Measurements from ENCODE around the gene CYBC1.

The CYBC1 gene

DNA sequence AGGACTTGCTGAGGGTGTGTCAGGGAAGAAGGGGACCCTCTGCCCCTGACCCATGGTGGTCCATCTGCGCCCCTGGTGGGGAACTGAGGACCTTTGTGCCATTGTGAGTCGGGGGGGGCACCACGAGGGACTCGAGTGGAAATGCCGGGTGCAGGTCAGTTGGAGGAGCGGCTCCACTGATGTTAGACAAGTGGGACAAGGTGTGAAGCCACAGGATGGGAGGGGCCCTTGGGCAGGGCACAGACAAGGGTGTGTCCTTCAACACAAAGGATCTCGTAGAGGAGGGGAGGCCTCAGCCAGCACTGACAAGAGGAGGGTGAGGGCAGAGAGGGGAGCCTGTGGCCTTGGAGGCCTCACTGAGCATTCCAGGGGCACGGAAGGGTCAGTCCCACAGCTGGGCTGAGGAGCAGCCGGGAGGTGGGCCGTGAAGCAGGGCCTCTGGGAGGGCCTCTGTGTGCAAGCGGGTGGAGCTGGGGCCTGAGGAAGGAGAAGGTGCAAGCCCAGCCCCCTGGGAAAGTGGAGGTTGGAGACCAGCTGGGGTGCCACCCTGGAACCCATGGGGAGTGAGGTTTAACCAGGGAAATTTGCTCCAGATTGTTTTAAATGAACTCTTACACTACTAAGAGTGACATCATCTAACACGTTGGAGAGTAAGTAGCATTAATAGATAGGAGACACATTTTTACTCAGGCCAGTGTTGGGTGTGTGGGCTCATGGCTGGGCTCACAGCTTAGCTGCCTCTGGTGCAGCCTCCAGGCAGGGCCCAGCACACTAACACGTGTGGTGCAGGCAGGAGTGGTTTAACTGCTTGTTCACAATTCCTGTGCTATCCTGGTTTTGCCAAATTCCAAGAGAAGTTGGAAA is 35.9 kb upstream of the CYBC1 start:
- TF ChIP-seq, protein P1, sequence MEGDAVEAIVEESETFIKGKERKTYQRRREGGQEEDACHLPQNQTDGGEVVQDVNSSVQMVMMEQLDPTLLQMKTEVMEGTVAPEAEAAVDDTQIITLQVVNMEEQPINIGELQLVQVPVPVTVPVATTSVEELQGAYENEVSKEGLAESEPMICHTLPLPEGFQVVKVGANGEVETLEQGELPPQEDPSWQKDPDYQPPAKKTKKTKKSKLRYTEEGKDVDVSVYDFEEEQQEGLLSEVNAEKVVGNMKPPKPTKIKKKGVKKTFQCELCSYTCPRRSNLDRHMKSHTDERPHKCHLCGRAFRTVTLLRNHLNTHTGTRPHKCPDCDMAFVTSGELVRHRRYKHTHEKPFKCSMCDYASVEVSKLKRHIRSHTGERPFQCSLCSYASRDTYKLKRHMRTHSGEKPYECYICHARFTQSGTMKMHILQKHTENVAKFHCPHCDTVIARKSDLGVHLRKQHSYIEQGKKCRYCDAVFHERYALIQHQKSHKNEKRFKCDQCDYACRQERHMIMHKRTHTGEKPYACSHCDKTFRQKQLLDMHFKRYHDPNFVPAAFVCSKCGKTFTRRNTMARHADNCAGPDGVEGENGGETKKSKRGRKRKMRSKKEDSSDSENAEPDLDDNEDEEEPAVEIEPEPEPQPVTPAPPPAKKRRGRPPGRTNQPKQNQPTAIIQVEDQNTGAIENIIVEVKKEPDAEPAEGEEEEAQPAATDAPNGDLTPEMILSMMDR (IDR thresholded peaks at IDR 0.05; ENCODE audit: extremely low read depth, missing control alignments) = no peak

DNA sequence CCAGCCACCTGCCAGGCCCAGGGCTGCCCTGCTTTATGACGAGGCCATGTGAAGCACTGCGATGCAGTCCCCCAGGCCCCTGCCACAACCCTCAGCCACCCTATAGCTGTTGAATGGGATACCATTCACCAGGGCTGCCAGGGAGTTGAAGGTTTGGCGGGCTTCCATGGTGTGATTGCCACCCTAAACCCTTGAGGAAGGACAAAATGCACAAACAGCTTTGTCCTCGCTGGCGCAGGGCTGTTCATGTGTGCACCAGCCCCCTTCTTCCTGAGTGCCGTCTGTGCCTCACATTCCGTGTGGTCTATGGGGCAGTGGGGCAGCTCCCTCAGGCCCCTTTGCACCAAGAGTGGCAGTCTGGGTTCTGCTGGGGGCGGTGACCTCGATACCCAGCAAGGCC is 33.3 kb upstream of the CYBC1 start:
- TF ChIP-seq, protein P1 (IDR thresholded peaks at IDR 0.05; ENCODE audit: extremely low read depth, missing control alignments) = no peak
- DNase-seq (ENCODE audit: low spot score) = no peak

More for the DNA sequence above, 35.9 kb upstream of the CYBC1 start:
- no peak for DNase-seq (ENCODE audit: low spot score)

DNA sequence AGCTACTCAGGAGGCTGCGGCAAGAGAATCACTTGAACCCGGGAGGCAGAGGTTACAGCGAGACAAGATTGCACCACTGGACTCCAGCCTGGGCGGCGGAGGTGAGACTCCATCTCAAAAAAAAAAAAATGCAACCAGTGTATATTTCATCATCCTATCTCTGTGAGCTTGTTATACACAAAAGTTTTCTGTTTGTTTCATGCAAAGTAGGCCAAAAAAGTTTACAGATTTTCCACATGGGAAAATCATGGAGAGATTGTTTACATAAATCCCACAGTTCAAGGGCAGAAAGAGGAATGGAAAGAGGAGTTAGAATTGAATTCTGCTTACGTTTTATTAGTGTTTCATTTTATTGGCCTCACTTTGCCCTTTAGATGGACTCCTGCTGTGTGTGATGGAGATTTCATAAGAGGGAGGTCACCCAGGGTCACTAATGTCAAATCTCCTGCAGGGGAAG is 32.7 kb upstream of the CYBC1 start:
- DNase-seq (ENCODE audit: low spot score) = no peak
- TF ChIP-seq, protein P1 (IDR thresholded peaks at IDR 0.05; ENCODE audit: extremely low read depth, missing control alignments) = no peak

DNA sequence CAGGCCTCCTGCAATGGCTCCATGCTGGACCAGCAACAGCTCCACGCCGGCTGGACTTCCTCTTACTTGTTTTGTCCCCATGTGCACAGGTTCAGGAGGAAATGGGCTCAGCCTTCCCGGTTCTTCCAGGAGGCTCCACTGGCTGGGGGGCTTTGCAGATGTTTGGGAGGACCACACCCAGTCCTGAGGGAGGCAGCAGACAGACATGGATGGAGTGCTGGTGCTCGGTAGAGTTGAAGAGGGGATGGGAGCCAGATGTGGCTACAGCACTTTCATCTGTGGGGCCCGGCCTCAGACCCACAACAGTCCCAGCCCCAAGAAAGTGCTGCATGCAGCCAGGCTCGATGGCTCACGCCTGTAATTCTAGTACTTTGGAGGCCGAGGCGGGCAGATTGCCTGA is 29.8 kb upstream of the CYBC1 start:
- TF ChIP-seq, protein P1 (IDR thresholded peaks at IDR 0.05; ENCODE audit: extremely low read depth, missing control alignments) = no peak
- DNase-seq (ENCODE audit: low spot score) = no peak

DNA sequence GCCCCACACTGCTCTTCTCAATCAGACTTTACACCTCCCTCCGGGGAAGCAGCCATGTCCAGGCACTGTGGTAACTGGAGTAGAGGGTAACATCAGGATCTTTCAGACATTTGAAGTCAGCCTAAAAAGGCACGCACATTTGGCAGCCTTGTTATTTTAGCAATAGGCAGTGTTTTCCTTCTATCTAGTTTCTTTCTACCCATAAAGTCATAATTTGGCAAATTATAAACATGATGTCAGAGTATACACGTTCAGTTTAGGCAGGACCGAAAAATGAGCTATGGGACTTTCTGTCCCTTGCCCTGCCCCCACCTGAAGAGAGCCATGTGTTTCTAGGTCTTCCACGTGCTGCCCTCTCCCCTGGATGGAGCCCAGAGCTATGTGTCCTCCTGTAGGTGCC is 29.1 kb upstream of the CYBC1 start:
- DNase-seq (ENCODE audit: low spot score) = no peak
- TF ChIP-seq, protein P1 (IDR thresholded peaks at IDR 0.05; ENCODE audit: extremely low read depth, missing control alignments) = no peak

DNA sequence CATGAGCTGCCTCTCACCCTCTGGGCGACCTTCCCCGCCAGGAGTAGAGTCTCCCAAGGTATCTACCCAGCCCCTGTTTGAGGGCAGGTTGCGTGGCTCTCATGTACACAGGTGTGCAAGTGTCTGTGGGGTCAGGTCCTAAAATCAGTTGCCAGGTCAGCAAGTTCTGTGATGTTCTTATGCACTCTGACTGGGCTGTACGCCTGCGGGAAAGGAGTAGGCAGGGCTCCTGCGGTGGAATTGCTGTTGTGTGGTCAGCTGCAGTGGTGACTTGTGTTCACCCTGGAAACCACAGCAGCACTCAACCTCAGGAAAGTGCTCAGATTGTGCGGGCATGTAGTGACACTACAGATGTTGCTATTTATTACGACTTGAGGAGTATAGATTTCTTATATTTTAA is 27.4 kb upstream of the CYBC1 start:
- TF ChIP-seq, protein P1 (IDR thresholded peaks at IDR 0.05; ENCODE audit: extremely low read depth, missing control alignments) = no peak

DNA sequence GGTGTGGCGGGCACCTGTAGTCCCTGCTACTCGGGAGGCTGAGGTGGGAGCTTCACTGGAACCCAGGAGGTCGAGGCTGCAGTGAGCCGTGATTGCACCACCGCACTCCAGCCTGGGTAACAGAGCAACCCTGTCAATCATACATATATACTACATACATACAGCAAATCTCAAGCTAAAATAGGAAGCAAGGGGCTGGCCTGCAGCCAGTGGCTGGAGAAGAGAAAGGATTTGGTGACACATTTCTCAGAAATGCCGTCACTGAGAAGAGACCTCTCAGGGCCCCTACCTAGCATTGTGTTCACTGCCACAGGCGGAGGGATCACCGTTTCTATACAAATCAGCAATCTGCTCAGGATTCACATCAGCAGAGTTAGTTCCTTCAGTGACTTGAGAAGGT is 24.9 kb upstream of the CYBC1 start:
- no peak for DNase-seq (ENCODE audit: low spot score)
- TF ChIP-seq, protein P1 (IDR thresholded peaks at IDR 0.05; ENCODE audit: extremely low read depth, missing control alignments) = no peak

More for the DNA sequence above, 27.4 kb upstream of the CYBC1 start:
- DNase-seq (ENCODE audit: low spot score) = no peak
